Retinal pigment epithelial cell (primary cell): ENCODE data around the gene GAREM1.

ENCODE experiments used
- DNase-seq: peaks from one replicate; pipeline ENCODE4 v3.0.0-alpha.2; 2010; ENCODE audit warnings: low read depth
- H3K4me3 ChIP-seq: 2 replicates; pipeline ENCODE4 v1.5.1; 2011; ENCODE audit warnings: mild to moderate bottlenecking, low read length, control low read depth, moderate library complexity
- CTCF ChIP-seq: conservative IDR thresholded peaks from 2 replicates; pipeline ENCODE4 v1.5.1; 2011; ENCODE audit warnings: low read depth, low read length, control low read depth, inconsistent platforms

The GAREM1 gene

GRCh38 chr18:32360682-32361345, 109.9 kb downstream of the GAREM1 start:
- TF ChIP-seq CTCF, result no peak
- DNase-seq, result no peak
- no peak overlapping the region for H3K4me3 ChIP-seq

GRCh38 chr18:32358529-32358928, 112.2 kb downstream of the GAREM1 start:
- no peak overlapping the region for H3K4me3 ChIP-seq
- DNase-seq, result no peak
- TF ChIP-seq CTCF, result no peak

- peak; percentile 7 for TF ChIP-seq CTCF
- no peak overlapping the region for H3K4me3 ChIP-seq
- DNase-seq, result no peak
Measured at GRCh38 chr18:32358075-32358474, 112.6 kb downstream of the GAREM1 start.

- H3K4me3 ChIP-seq, result no peak overlapping the region
- no peak for DNase-seq
- no peak for TF ChIP-seq CTCF
Measured at GRCh38 chr18:32355896-32356295, 114.8 kb downstream of the GAREM1 start.

GRCh38 chr18:32354518-32354917, 116.2 kb downstream of the GAREM1 start:
- no peak for DNase-seq
- no peak for TF ChIP-seq CTCF
- no peak overlapping the region for H3K4me3 ChIP-seq

GRCh38 chr18:32353257-32353656, 117.4 kb downstream of the GAREM1 start:
- no peak for TF ChIP-seq CTCF
- no peak for DNase-seq

GRCh38 chr18:32351032-32351431, 119.7 kb downstream of the GAREM1 start:
- TF ChIP-seq CTCF, result no peak
- no peak overlapping the region for H3K4me3 ChIP-seq
- DNase-seq, result no peak

More at GRCh38 chr18:32353257-32353656, 117.4 kb downstream of the GAREM1 start:
- no peak overlapping the region for H3K4me3 ChIP-seq
